Stomach (tissue), 4 donors: Measurements from ENCODE around the gene MCF2L2.

Experiments
- POLR2A ChIP-seq, 4 donors: fragments of 450-650 bp; IDR thresholded peaks; one replicate each; pipeline ENCODE4 v1.6.1; 2016; ENCODE audit warnings: antibody characterized with exemption in 4 of 4, control low read depth in 2 of 4, mild to moderate bottlenecking in 1 of 4, moderate library complexity in 1 of 4
- TF ChIP-seq, protein P1 (sequence below), 7 experiments: fragments of 450-650 bp in 4 of 7; fragments of 200-600 bp in 3 of 7; sonication (generic) in 3 of 7; IDR thresholded peaks; one replicate each; pipeline ENCODE4 v1.5.1; 2016 to 2019; ENCODE audit warnings: antibody characterized with exemption in 7 of 7, control low read depth in 2 of 7, mild to moderate bottlenecking in 1 of 7

DNA sequence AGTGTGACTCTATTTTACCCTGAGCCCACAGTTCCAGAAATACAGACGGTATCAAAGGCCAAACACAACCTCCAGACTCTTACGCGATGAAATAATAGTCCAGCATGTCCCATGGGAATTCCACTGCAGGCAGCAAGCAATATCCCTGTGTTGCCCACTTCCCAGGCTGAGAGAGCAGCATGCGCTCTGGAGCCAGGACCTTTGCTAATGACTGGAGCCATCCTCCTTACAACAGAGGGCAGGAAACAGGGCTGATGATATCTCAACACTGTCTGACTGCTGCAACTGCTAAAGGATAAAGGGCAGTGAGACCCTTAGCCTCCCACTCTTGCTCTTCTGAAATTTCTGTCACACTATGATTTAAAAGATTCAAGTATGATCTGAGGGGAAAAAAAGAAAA is 34.8 kb downstream of the MCF2L2 start:
- TF ChIP-seq POLR2A (IDR thresholded peaks at IDR 0.05) = no peak
- TF ChIP-seq, protein P1, sequence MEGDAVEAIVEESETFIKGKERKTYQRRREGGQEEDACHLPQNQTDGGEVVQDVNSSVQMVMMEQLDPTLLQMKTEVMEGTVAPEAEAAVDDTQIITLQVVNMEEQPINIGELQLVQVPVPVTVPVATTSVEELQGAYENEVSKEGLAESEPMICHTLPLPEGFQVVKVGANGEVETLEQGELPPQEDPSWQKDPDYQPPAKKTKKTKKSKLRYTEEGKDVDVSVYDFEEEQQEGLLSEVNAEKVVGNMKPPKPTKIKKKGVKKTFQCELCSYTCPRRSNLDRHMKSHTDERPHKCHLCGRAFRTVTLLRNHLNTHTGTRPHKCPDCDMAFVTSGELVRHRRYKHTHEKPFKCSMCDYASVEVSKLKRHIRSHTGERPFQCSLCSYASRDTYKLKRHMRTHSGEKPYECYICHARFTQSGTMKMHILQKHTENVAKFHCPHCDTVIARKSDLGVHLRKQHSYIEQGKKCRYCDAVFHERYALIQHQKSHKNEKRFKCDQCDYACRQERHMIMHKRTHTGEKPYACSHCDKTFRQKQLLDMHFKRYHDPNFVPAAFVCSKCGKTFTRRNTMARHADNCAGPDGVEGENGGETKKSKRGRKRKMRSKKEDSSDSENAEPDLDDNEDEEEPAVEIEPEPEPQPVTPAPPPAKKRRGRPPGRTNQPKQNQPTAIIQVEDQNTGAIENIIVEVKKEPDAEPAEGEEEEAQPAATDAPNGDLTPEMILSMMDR (IDR thresholded peaks at IDR 0.05) = no peak
